NT2/D1 (cell line): ENCODE data around the gene CELA3A.
"Not testable (repeated sequence)": the region's sequence is repeated elsewhere in the genome, so short reads cannot be mapped to it uniquely, and the experiment has no call there.

Experiments used
- SUZ12 ChIP-seq: IDR thresholded peaks from 2 replicates; pipeline ENCODE4 v1.6.1; 2011; ENCODE audit not compliant: insufficient read length, insufficient read depth; ENCODE audit errors: extremely low read depth
- YY1 ChIP-seq: IDR thresholded peaks from 2 replicates; pipeline ENCODE4 v1.6.1; 2011; ENCODE audit not compliant: insufficient read length, insufficient read depth
- ZNF274 ChIP-seq: IDR thresholded peaks from 2 replicates; pipeline ENCODE4 v1.6.1; 2011; ENCODE audit warnings: mild to moderate bottlenecking, low read depth, low read length

GRCh38 chr1:21996663-21996970, 4.8 kb upstream of the CELA3A start:
- TF ChIP-seq ZNF274, SUZ12, YY1: not testable (repeated sequence)
